Activated naive CD4-positive, alpha-beta T cell treated with anti-CD3 and anti-CD28 coated beads, Interleukin-2, amount 10 ng/mL, durations not matched to agents 7 days and 5 days (primary cell): ENCODE results near the gene LSM7.

Source experiments
- CTCF ChIA-PET: fragments of 350-600 bp; sonication (Branson Sonifier 250); formaldehyde crosslinking; loops from one replicate; lab custom pipeline; 2021; ENCODE audit warnings: antibody characterized with exemption; lab: Charles Lee
- DNase-seq: peaks from one replicate; pipeline ENCODE4 v3.0.0-alpha.2; 2020
- H3K27ac Mint-ChIP-seq: one replicate; pipeline ENCODE4 v1.8.0; 2021; ENCODE audit warnings: mild to moderate bottlenecking, moderate library complexity, mixed read lengths
- H3K27me3 Mint-ChIP-seq: one replicate; pipeline ENCODE4 v1.8.0; 2021; ENCODE audit warnings: mild to moderate bottlenecking, mixed read lengths
- H3K36me3 Mint-ChIP-seq: one replicate; pipeline ENCODE4 v1.8.0; 2021; ENCODE audit warnings: mixed read lengths
- H3K4me1 Mint-ChIP-seq: one replicate; pipeline ENCODE4 v1.8.0; 2021; ENCODE audit warnings: mixed read lengths
- H3K4me3 Mint-ChIP-seq: one replicate; pipeline ENCODE4 v1.8.0; 2021; ENCODE audit warnings: mild to moderate bottlenecking, moderate library complexity, mixed read lengths
- H3K9me3 Mint-ChIP-seq: one replicate; pipeline ENCODE4 v1.8.0; 2021; ENCODE audit warnings: mixed read lengths

The LSM7 gene

GRCh38 chr19:2315121-2315817 lies 13.1 kb downstream of the LSM7 start:
- Mint-ChIP-seq H3K36me3 (no peaks in the 10 kb centered on the region), H3K4me1 (peaks cover 2% of the 10 kb centered on the region), H3K9me3 (peaks cover 13% of the 10 kb centered on the region), H3K27me3 (peaks cover 66% of the 10 kb centered on the region), H3K27ac (no peak overlapping the region), H3K4me3 (no peak overlapping the region)
- CTCF ChIA-PET = interaction anchor here (0.7 to 1.6 kb wide), 3 partner anchors 41 to 80 kb away, joined by 3 to 6 read pairs (median 3); partner anchors contain the start of gene PLEKHJ1
- DNase-seq = no peak

GRCh38 chr19:2312820-2313501 lies 15.4 kb downstream of the LSM7 start:
- H3K27ac Mint-ChIP-seq = no peak overlapping the region
- peaks cover 4% of the 10 kb centered on the region for H3K4me1 Mint-ChIP-seq
- CTCF ChIA-PET = interaction anchor here (0.6 kb wide), 1 partner anchor 16 kb away, joined by 5 read pairs; no protein-coding TSS in a partner anchor
- H3K27me3 Mint-ChIP-seq = peaks cover 88% of the 10 kb centered on the region
- no peak overlapping the region for H3K4me3 Mint-ChIP-seq
- H3K36me3 Mint-ChIP-seq = no peaks in the 10 kb centered on the region
- H3K9me3 Mint-ChIP-seq = peaks cover 13% of the 10 kb centered on the region
- no peak for DNase-seq

- peaks cover 13% of the 10 kb centered on the region for H3K9me3 Mint-ChIP-seq
- peaks cover 94% of the 10 kb centered on the region for H3K27me3 Mint-ChIP-seq
- H3K4me1 Mint-ChIP-seq = peaks cover 4% of the 10 kb centered on the region
- no peak for DNase-seq
- H3K4me3 Mint-ChIP-seq = no peak overlapping the region
- CTCF ChIA-PET = no interaction called here
- no peak overlapping the region for H3K27ac Mint-ChIP-seq
- no peaks in the 10 kb centered on the region for H3K36me3 Mint-ChIP-seq
Measured at GRCh38 chr19:2311093-2311492, 17.3 kb downstream of the LSM7 start.

- peaks cover 4% of the 10 kb centered on the region for H3K9me3 Mint-ChIP-seq
- no peaks in the 10 kb centered on the region for H3K36me3 Mint-ChIP-seq
- peaks cover 3% of the 10 kb centered on the region for H3K4me1 Mint-ChIP-seq
- no peak overlapping the region for H3K4me3 Mint-ChIP-seq
- no peak overlapping the region for H3K27ac Mint-ChIP-seq
- DNase-seq = no peak
- CTCF ChIA-PET = no interaction called here
- peaks cover 94% of the 10 kb centered on the region for H3K27me3 Mint-ChIP-seq
Measured at GRCh38 chr19:2309734-2310362, 18.5 kb downstream of the LSM7 start.

GRCh38 chr19:2308114-2308556 lies 20.3 kb downstream of the LSM7 start, which contains the start of gene LINGO3:
Gene LINGO3 (minus strand): TSS chr19:2308154. CDS start chr19:2291776, 16,378 bp downstream.
- Mint-ChIP-seq H3K4me1 (peaks cover 3% of the 10 kb centered on the region), H3K4me3 (no peak within 1 kb of the TSS), H3K27me3 (peaks cover 97% of the 10 kb centered on the region), H3K36me3 (no peaks in the 10 kb centered on the region), H3K9me3 (no peaks in the 10 kb centered on the region), H3K27ac (no peak within 1 kb of the TSS)
- DNase-seq = no peak
- CTCF ChIA-PET = no interaction called here

- no peak for DNase-seq
- H3K4me3 Mint-ChIP-seq = no peak overlapping the region
- no peak overlapping the region for H3K27ac Mint-ChIP-seq
- peaks cover 7% of the 10 kb centered on the region for H3K4me1 Mint-ChIP-seq
- peaks cover 97% of the 10 kb centered on the region for H3K27me3 Mint-ChIP-seq
- CTCF ChIA-PET = no interaction called here
- H3K9me3 Mint-ChIP-seq = no peaks in the 10 kb centered on the region
- no peaks in the 10 kb centered on the region for H3K36me3 Mint-ChIP-seq
Measured at GRCh38 chr19:2307518-2308012, 20.8 kb downstream of the LSM7 start.

GRCh38 chr19:2306971-2307370 lies 21.4 kb downstream of the LSM7 start:
- DNase-seq = no peak
- Mint-ChIP-seq H3K4me3 (no peak overlapping the region), H3K9me3 (no peaks in the 10 kb centered on the region), H3K4me1 (peaks cover 7% of the 10 kb centered on the region), H3K27ac (no peak overlapping the region), H3K27me3 (peaks cover 97% of the 10 kb centered on the region), H3K36me3 (no peaks in the 10 kb centered on the region)
- CTCF ChIA-PET = no interaction called here

GRCh38 chr19:2306281-2306806 lies 22.0 kb downstream of the LSM7 start:
- H3K36me3 Mint-ChIP-seq = no peaks in the 10 kb centered on the region
- peaks cover 7% of the 10 kb centered on the region for H3K4me1 Mint-ChIP-seq
- no peak overlapping the region for H3K4me3 Mint-ChIP-seq
- H3K27ac Mint-ChIP-seq = peak overlapping the region; percentile 64
- no peak for DNase-seq
- H3K27me3 Mint-ChIP-seq = peaks cover 95% of the 10 kb centered on the region
- H3K9me3 Mint-ChIP-seq = no peaks in the 10 kb centered on the region
- CTCF ChIA-PET = no interaction called here

- peaks cover 7% of the 10 kb centered on the region for H3K4me1 Mint-ChIP-seq
- CTCF ChIA-PET = no interaction called here
- peaks cover 97% of the 10 kb centered on the region for H3K27me3 Mint-ChIP-seq
- no peaks in the 10 kb centered on the region for H3K9me3 Mint-ChIP-seq
- no peak for DNase-seq
- no peak overlapping the region for H3K27ac Mint-ChIP-seq
- H3K36me3 Mint-ChIP-seq = no peaks in the 10 kb centered on the region
- H3K4me3 Mint-ChIP-seq = no peak overlapping the region
Measured at GRCh38 chr19:2305452-2306280, 22.7 kb downstream of the LSM7 start.

GRCh38 chr19:2303211-2303798 lies 25.1 kb downstream of the LSM7 start:
- Mint-ChIP-seq H3K27me3 (peaks cover 80% of the 10 kb centered on the region), H3K36me3 (no peaks in the 10 kb centered on the region), H3K9me3 (no peaks in the 10 kb centered on the region), H3K27ac (no peak overlapping the region), H3K4me1 (peaks cover 4% of the 10 kb centered on the region), H3K4me3 (no peak overlapping the region)
- CTCF ChIA-PET = interaction anchor here (1.4 kb wide), 1 partner anchor 45 kb away, joined by 3 read pairs; no protein-coding TSS in a partner anchor
- DNase-seq = no peak

GRCh38 chr19:2302319-2303210 lies 25.8 kb downstream of the LSM7 start:
- Mint-ChIP-seq H3K27ac (no peak overlapping the region), H3K4me3 (no peak overlapping the region)
- CTCF ChIA-PET = interaction anchor here (1.4 kb wide), 1 partner anchor 44 kb away, joined by 3 read pairs; no protein-coding TSS in a partner anchor

GRCh38 chr19:2300533-2300932 lies 27.9 kb downstream of the LSM7 start:
- no peak for DNase-seq
- Mint-ChIP-seq H3K27ac (no peak overlapping the region), H3K36me3 (peaks cover 2% of the 10 kb centered on the region), H3K9me3 (no peaks in the 10 kb centered on the region), H3K27me3 (peaks cover 53% of the 10 kb centered on the region), H3K4me3 (no peak overlapping the region), H3K4me1 (peaks cover 4% of the 10 kb centered on the region)
- CTCF ChIA-PET = no interaction called here

More at GRCh38 chr19:2302319-2303210, 25.8 kb downstream of the LSM7 start:
- peaks cover 74% of the 10 kb centered on the region for H3K27me3 Mint-ChIP-seq
- DNase-seq = no peak
- H3K36me3 Mint-ChIP-seq = no peaks in the 10 kb centered on the region
- H3K4me1 Mint-ChIP-seq = peaks cover 4% of the 10 kb centered on the region
- no peaks in the 10 kb centered on the region for H3K9me3 Mint-ChIP-seq
